Cardiac fibroblast (primary cell): Measurements from ENCODE around the gene EPYC.

ENCODE experiments used
- DNase-seq, 2 donors: peaks; one replicate each; pipeline versions ENCODE4 v3.0.0 to v3.0.0-alpha.2; 2010; ENCODE audit warnings: low read depth in 2 of 2
- H3K4me3 ChIP-seq, 2 donors: replicated peaks in 1 of 2; 1 replicate in 1 of 2; 2 replicates in 1 of 2; pipeline ENCODE4 v1.5.1; 2011; ENCODE audit warnings: low read depth in 2 of 2, low read length in 2 of 2, mild to moderate bottlenecking in 2 of 2, moderate library complexity in 1 of 2
- TF ChIP-seq, protein P1 (sequence below): IDR thresholded peaks from one replicate; pipeline ENCODE4 v1.5.1; 2011; ENCODE audit warnings: low read depth, mild to moderate bottlenecking, low read length, inconsistent platforms

EPYC gene, protein sequence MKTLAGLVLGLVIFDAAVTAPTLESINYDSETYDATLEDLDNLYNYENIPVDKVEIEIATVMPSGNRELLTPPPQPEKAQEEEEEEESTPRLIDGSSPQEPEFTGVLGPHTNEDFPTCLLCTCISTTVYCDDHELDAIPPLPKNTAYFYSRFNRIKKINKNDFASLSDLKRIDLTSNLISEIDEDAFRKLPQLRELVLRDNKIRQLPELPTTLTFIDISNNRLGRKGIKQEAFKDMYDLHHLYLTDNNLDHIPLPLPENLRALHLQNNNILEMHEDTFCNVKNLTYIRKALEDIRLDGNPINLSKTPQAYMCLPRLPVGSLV

DNA sequence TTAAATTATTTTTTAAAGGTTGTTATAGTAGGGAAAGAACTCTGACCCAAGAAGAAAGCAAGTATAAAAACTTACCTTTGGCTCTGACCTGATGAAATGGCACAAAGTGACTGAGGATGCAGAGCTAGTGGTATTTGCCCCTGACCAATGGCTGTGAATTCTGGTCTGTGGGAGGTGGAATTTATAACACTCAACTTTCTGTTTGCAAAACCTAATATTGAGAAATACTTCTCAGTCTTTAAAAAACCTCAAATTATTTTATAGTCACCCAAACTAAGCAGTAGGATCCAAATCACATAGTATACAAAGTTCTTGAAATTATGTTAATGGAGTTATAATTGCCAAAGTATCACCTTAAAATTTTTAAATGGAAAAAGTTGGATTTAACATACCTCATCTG is at the start of gene EPYC:
TSS of gene EPYC (minus strand) at position 101 of the 400 bp plus-strand sequence. CDS start 2,407 bp downstream, outside the sequence.
- no peak within 1 kb of the TSS for H3K4me3 ChIP-seq
- TF ChIP-seq, protein P1, sequence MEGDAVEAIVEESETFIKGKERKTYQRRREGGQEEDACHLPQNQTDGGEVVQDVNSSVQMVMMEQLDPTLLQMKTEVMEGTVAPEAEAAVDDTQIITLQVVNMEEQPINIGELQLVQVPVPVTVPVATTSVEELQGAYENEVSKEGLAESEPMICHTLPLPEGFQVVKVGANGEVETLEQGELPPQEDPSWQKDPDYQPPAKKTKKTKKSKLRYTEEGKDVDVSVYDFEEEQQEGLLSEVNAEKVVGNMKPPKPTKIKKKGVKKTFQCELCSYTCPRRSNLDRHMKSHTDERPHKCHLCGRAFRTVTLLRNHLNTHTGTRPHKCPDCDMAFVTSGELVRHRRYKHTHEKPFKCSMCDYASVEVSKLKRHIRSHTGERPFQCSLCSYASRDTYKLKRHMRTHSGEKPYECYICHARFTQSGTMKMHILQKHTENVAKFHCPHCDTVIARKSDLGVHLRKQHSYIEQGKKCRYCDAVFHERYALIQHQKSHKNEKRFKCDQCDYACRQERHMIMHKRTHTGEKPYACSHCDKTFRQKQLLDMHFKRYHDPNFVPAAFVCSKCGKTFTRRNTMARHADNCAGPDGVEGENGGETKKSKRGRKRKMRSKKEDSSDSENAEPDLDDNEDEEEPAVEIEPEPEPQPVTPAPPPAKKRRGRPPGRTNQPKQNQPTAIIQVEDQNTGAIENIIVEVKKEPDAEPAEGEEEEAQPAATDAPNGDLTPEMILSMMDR, result no peak
- DNase-seq, result no peak

DNA sequence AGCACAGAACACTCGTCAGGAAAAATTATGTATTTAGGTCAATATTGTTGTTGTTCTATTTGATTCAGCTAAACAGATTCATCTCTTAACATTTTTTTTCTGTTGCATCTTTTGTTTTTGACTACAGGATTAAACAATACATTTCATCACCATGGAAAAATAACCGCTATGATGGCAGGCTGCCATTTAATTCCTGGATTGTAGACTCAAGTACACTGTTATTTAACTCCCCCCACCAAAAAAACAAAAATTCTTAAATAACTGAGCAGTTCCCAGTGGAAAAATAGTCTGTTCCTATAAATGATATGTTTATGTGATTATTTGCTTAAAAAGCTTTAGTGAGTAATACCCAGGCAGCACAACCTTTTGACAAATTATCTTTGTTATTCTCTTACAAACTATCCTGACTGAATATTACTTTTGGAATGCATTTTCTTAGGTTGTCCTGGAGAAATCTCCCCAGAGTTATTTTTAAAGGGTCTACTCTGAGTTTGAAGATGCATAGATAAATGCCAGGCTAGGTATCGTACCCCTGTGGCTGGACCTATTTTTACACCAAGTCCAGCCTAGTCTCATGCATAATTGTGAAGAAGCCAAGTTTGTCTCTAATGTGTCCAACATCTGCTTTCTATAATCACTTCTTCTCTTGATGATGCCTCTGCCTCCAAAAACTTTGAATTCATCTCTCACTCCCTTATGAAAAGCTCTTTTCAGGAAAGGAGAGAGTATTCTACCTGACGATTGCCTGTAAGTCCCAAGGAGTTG is 49.4 kb upstream of the EPYC start:
- TF ChIP-seq, protein P1, result no peak
- peak; percentile 95 to 96 for DNase-seq
- no peak overlapping the region for H3K4me3 ChIP-seq

DNA sequence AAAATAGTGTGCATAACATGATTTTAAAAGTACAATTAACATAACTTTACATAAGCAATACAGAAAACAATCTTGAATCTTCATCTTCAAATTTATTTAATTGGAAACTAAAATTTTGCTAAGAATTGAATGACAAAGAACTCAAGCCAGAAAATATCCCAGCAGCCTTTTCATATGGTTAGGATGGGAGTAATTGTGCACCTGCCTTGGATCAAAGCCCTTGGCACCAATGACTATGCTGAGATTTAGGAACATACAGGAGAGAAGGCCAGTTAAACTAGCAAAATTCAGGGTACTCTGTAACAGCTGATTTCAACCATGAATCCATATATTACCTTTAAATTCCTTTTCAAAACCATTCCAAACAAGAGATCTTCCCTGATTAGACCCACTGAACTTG is 47.3 kb upstream of the EPYC start:
- no peak overlapping the region for H3K4me3 ChIP-seq
- TF ChIP-seq, protein P1, result no peak
- no peak for DNase-seq

DNA sequence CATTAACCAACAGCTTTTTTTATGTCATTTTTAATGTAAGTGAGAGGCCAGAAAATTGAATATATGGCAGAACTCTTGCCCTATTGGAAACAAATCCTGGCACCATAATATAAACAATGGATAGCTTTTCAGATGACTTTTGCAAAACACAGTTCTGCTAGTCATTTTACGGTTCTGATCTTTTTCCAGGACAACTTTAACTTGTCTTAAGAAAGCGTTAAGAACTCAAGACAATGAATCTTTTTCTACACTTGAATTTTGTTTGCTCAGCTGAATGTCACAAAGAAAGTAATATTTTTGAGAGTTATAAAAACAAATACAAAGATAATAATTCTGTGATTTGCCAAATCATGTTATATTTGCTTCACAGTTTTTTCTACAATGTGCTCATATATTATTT is 39.8 kb upstream of the EPYC start:
- no peak for DNase-seq
- TF ChIP-seq, protein P1, result no peak
- H3K4me3 ChIP-seq, result no peak overlapping the region

DNA sequence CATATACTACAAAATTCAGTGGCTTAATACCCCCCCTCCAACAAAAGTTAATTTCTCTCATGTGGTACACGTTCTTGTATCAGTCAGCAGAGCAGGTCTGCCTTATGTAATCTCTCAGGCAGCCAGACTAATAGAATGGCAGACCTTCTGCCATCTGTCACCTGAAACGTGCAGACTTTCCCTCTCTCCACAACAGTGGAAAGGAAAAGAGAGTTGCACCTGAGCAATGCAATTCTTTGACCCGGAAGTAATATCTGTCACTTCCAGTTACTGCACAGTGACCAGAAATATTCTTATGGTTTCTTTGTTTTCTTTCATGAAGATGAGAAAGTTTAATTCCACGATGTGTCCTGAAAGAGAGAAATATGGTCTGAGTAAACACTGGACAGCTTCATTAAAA is 38.6 kb upstream of the EPYC start:
- no peak overlapping the region for H3K4me3 ChIP-seq
- TF ChIP-seq, protein P1, result no peak
- DNase-seq, result no peak

DNA sequence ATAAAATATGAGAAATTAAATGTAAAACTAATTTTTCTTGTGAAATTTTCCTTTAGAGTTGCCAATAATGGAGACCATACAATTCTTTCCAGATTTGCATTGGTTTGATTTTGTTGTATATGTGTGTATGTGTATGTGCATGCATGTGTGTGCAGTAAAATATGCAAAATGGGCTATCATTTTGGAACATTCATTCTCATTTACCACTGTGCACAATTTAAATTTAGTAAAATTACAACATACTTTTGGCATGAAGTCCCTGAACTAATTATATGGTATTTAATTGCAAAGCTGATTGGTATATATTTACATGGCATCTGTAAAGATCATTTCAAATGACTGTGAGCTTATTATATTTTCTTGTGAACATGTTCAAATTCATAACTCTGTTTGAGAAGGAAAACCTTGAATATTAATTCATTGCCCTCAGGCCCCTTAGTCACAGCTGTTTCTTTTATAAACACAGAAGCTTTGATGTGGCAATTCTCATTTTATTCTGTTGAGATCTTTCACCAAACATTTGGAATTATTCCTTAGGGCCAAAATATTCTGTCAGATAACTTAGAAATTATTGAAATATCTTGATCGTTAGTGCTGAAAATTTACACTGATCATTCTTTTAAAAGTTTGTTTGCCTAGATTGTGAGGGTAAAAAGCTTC is 35.5 kb upstream of the EPYC start:
- DNase-seq, result peak; percentile 3 to 14
- TF ChIP-seq, protein P1, result no peak

More for the DNA sequence above, 35.5 kb upstream of the EPYC start:
- no peak overlapping the region for H3K4me3 ChIP-seq
